HepG2 (cell line): ENCODE measurements around the gene AKAP3. TPM values are rescaled to one million over a fixed set of nuclear protein-coding genes. Genes with fewer than 3 reads are reported as not detected.

Experiments used
- CSRNP2 ChIP-seq: sonication (generic); formaldehyde crosslinking; conservative IDR thresholded peaks from 2 replicates; pipeline ENCODE4 v1.8.0; 2022; ENCODE audit warnings: low read depth, missing genetic modification reagents
- KLF9 ChIP-seq: IDR thresholded peaks from 2 replicates; pipeline ENCODE4 v1.6.1; 2016; ENCODE audit warnings: low read depth
- LCORL ChIP-seq, 2 experiments: fragments of 450-650 bp in 1 of 2; sonication (generic) in 1 of 2; formaldehyde crosslinking in 1 of 2; IDR thresholded peaks; 2 replicates each; pipeline versions ENCODE4 v1.5.0 to v1.6.1; 2017 to 2020; ENCODE audit warnings: antibody characterized with exemption in 1 of 2, missing genetic modification reagents in 1 of 2
- MTA3 ChIP-seq: sonication (generic); formaldehyde crosslinking; IDR thresholded peaks from 2 replicates; pipeline ENCODE4 v1.4.0; 2020; ENCODE audit warnings: missing genetic modification reagents
- ZHX2 ChIP-seq, 2 experiments: sonication (generic) in 1 of 2; formaldehyde crosslinking in 1 of 2; IDR thresholded peaks; 2 replicates each; pipeline versions ENCODE4 v1.6.1 to v1.9.0; 2014 to 2022; ENCODE audit warnings: antibody characterized with exemption in 1 of 2, borderline replicate concordance in 1 of 2, inconsistent platforms in 1 of 2, low read depth in 1 of 2, missing genetic modification reagents in 1 of 2
- polyA plus RNA-seq, 8 experiments: library from polyadenylated mRNA; depleted of rRNA in 3 of 8; stranded (reverse) in 7 of 8; unstranded in 1 of 8; fragments of >200 nt; fragmentation: Illumina TruSeq in 4 of 8; extraction: Trizol in 4 of 8; gene quantifications; 2 replicates each; pipeline versions ENCODE4 v1.2.1 to v1.2.3, GENCODE V29; 2011 to 2016; ENCODE audit warnings: low read depth in 4 of 8, missing spikeins in 1 of 8, mixed read lengths in 1 of 8; ENCODE audit not compliant: insufficient read depth in 1 of 8
- total RNA-seq, 5 experiments: library from RNA; depleted of rRNA; stranded (reverse); fragments of >200 nt; fragmentation: Illumina TruSeq; extraction: Trizol; gene quantifications; 2 replicates each; pipeline ENCODE4 v1.2.3, GENCODE V29; 2016; ENCODE audit warnings: low read depth in 1 of 5

Gene AKAP3
- total and polyA plus RNA-seq, 2 of the 13 experiments (the other 11 are each of a cell fraction or from before 2014, with no cell fraction given), result 0.22 to 0.49 TPM

DNA sequence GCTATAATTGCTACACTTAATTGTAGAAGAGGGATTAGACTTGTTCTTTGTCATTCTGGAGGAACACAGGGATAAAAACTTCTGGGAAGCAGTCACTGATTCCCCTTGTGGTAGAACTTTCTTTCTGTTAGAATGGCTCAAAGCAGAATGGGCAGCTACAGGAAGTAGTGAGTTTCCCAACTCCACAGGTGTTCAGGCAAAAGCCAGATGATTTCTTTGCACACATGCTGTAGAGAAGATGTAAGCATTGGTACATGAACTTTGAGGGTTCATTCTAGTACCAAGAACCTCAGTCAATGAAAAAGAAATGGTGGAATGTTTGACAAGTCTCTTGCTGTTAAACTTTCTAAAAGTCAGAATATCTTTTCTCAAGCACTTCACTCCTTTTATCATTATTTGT is 4.4 kb upstream of the AKAP3 start (continued):
- TF ChIP-seq ZHX2 (IDR thresholded peaks at IDR 0.05; ENCODE audit: low read depth) (no peak), ZHX2 (CRISPR knock-in tag; IDR thresholded peaks at IDR 0.05; ENCODE audit: borderline replicate concordance) (no peak), MTA3 (no peak), LCORL (IDR thresholded peaks at IDR 0.05) (no peak), LCORL (CRISPR knock-in tag; IDR thresholded peaks at IDR 0.05) (no peak), KLF9 (CRISPR knock-in tag) (no peak), CSRNP2 (CRISPR knock-in tag) (no peak)
- TF ChIP-seq, all 625 proteins: peak for 0
